Fibroblast of skin of back (primary cell): ENCODE data around the gene SNAP25.

Source experiments
- DNase-seq: peaks from one replicate; pipeline ENCODE4 v3.0.0-alpha.2; 2013

SNAP25 gene

GRCh38 chr20:10332656-10333415 is 114.2 kb downstream of the SNAP25 start:
- peak; percentile 43 for DNase-seq

- no peak for DNase-seq
Observed at GRCh38 chr20:10336959-10337729, 118.5 kb downstream of the SNAP25 start.

GRCh38 chr20:10338426-10339180 is 120.0 kb downstream of the SNAP25 start:
- no peak for DNase-seq

- DNase-seq = no peak
Observed at GRCh38 chr20:10339609-10340008, 121.0 kb downstream of the SNAP25 start.

- DNase-seq = no peak
Observed at GRCh38 chr20:10342152-10342551, 123.5 kb downstream of the SNAP25 start.

GRCh38 chr20:10344953-10345352 is 126.3 kb downstream of the SNAP25 start:
- no peak for DNase-seq

GRCh38 chr20:10347086-10347880 is 128.7 kb downstream of the SNAP25 start:
- peak; percentile 73 for DNase-seq

GRCh38 chr20:10349118-10349517 is 130.5 kb downstream of the SNAP25 start:
- no peak for DNase-seq

- DNase-seq = no peak
Observed at GRCh38 chr20:10350188-10350842, 131.7 kb downstream of the SNAP25 start.

- peak; percentile 13 for DNase-seq
Observed at GRCh38 chr20:10352934-10353824, 134.5 kb downstream of the SNAP25 start.

GRCh38 chr20:10356628-10357027 is 138.0 kb downstream of the SNAP25 start:
- DNase-seq = no peak
